ENCODE data around the gene YY1AP1. TPM values are rescaled to one million over a fixed set of nuclear protein-coding genes. Genes with fewer than 3 reads are reported as not detected.
"Not testable (repeated sequence)": the region's sequence is repeated elsewhere in the genome, so short reads cannot be mapped to it uniquely, and the experiment has no call there.

The YY1AP1 gene
- total RNA-seq, 1 donor: 54.6 TPM

- Histone ChIP-seq H3K4me1 (ENCODE audit: insufficient read depth, low read length) (no peaks in the 10 kb centered on the region), H3K4me3 (ENCODE audit: insufficient read depth, low read length) (no peak overlapping the region), H3K4me2 (ENCODE audit: insufficient read depth, low read length) (no peak overlapping the region), H3K9me3 (ENCODE audit: low read depth, low read length) (no peaks in the 10 kb centered on the region), H3K36me3 (ENCODE audit: insufficient read depth, low read length) (no peaks in the 10 kb centered on the region), H2AFZ (ENCODE audit: low read length) (no peak overlapping the region), H3K27me3 (ENCODE audit: insufficient read depth, low read length) (no peaks in the 10 kb centered on the region), H3K27ac (ENCODE audit: low read depth, low read length) (no peak overlapping the region), H3K79me2 (ENCODE audit: insufficient read depth, low read length) (no peaks in the 10 kb centered on the region), H4K20me1 (ENCODE audit: insufficient read depth, low read length) (no peaks in the 10 kb centered on the region)
- no peak for TF ChIP-seq CTCF (IDR thresholded peaks at IDR 0.05; ENCODE audit: extremely low read depth, low read depth, low read length)
- DNase-seq (ENCODE audit: insufficient read length, low spot score, missing footprints): no peak
Measured at GRCh38 chr1:155623357-155623756, 65.2 kb downstream of the YY1AP1 start.

GRCh38 chr1:155622191-155622590, 66.4 kb downstream of the YY1AP1 start:
- Histone ChIP-seq H4K20me1 (ENCODE audit: insufficient read depth, low read length) (no peaks in the 10 kb centered on the region), H3K4me2 (ENCODE audit: insufficient read depth, low read length) (no peak overlapping the region), H3K27ac (ENCODE audit: low read depth, low read length) (no peak overlapping the region), H3K9me3 (ENCODE audit: low read depth, low read length) (no peaks in the 10 kb centered on the region), H3K4me1 (ENCODE audit: insufficient read depth, low read length) (no peaks in the 10 kb centered on the region), H3K36me3 (ENCODE audit: insufficient read depth, low read length) (no peaks in the 10 kb centered on the region), H3K4me3 (ENCODE audit: insufficient read depth, low read length) (no peak overlapping the region), H3K27me3 (ENCODE audit: insufficient read depth, low read length) (no peaks in the 10 kb centered on the region), H3K79me2 (ENCODE audit: insufficient read depth, low read length) (no peaks in the 10 kb centered on the region), H2AFZ (ENCODE audit: low read length) (no peak overlapping the region)
- DNase-seq (ENCODE audit: insufficient read length, low spot score, missing footprints): no peak
- TF ChIP-seq CTCF (IDR thresholded peaks at IDR 0.05; ENCODE audit: extremely low read depth, low read depth, low read length): no peak

GRCh38 chr1:155613226-155613625, 75.3 kb downstream of the YY1AP1 start:
- not testable (repeated sequence) for H2AFZ ChIP-seq (ENCODE audit: low read length); H3K4me1 ChIP-seq (ENCODE audit: insufficient read depth, low read length); H3K27me3 ChIP-seq (ENCODE audit: insufficient read depth, low read length); DNase-seq (ENCODE audit: insufficient read length, low spot score, missing footprints); H4K20me1 ChIP-seq (ENCODE audit: insufficient read depth, low read length); H3K27ac ChIP-seq (ENCODE audit: low read depth, low read length); H3K4me2 ChIP-seq (ENCODE audit: insufficient read depth, low read length); H3K4me3 ChIP-seq (ENCODE audit: insufficient read depth, low read length); H3K79me2 ChIP-seq (ENCODE audit: insufficient read depth, low read length); H3K9me3 ChIP-seq (ENCODE audit: low read depth, low read length)
- peaks cover 11% of the 10 kb centered on the region for H3K36me3 ChIP-seq (ENCODE audit: insufficient read depth, low read length)

GRCh38 chr1:155610257-155610647, 78.3 kb downstream of the YY1AP1 start:
- not testable (repeated sequence) for H3K27me3 ChIP-seq (ENCODE audit: insufficient read depth, low read length); H3K4me2 ChIP-seq (ENCODE audit: insufficient read depth, low read length); H3K79me2 ChIP-seq (ENCODE audit: insufficient read depth, low read length); H3K4me1 ChIP-seq (ENCODE audit: insufficient read depth, low read length); DNase-seq (ENCODE audit: insufficient read length, low spot score, missing footprints); H3K27ac ChIP-seq (ENCODE audit: low read depth, low read length); H4K20me1 ChIP-seq (ENCODE audit: insufficient read depth, low read length); H2AFZ ChIP-seq (ENCODE audit: low read length); H3K9me3 ChIP-seq (ENCODE audit: low read depth, low read length)
- Histone ChIP-seq H3K4me3 (ENCODE audit: insufficient read depth, low read length) (peak overlapping the region; percentile 72), H3K36me3 (ENCODE audit: insufficient read depth, low read length) (peaks cover 11% of the 10 kb centered on the region)

GRCh38 chr1:155609515-155610256, 78.9 kb downstream of the YY1AP1 start, which contains the start of gene MSTO1:
Gene MSTO1 (plus strand): TSS chr1:155610218. CDS start chr1:155610249, 31 bp downstream.
- Histone ChIP-seq H3K36me3 (ENCODE audit: insufficient read depth, low read length) (peaks cover 9% of the 10 kb centered on the region), H3K27ac (ENCODE audit: low read depth, low read length) (peak within 1 kb of the TSS; percentile 48), H3K27me3 (ENCODE audit: insufficient read depth, low read length) (no peaks in the 10 kb centered on the region), H3K4me2 (ENCODE audit: insufficient read depth, low read length) (peak within 1 kb of the TSS; percentile 73), H4K20me1 (ENCODE audit: insufficient read depth, low read length) (no peaks in the 10 kb centered on the region), H3K9me3 (ENCODE audit: low read depth, low read length) (no peaks in the 10 kb centered on the region), H3K4me3 (ENCODE audit: insufficient read depth, low read length) (peak within 1 kb of the TSS; percentile 72), H3K4me1 (ENCODE audit: insufficient read depth, low read length) (no peaks in the 10 kb centered on the region), H3K79me2 (ENCODE audit: insufficient read depth, low read length) (no peaks in the 10 kb centered on the region), H2AFZ (ENCODE audit: low read length) (peak within 1 kb of the TSS; percentile 67)
- DNase-seq (ENCODE audit: insufficient read length, low spot score, missing footprints): peak; percentile 97
- no peak for TF ChIP-seq CTCF (IDR thresholded peaks at IDR 0.05; ENCODE audit: extremely low read depth, low read depth, low read length)

All from osteoblast (primary cell).